HUDEP-2 (cell line): ENCODE measurements around the gene CYP2W1.
"Not testable (repeated sequence)": the region's sequence is repeated elsewhere in the genome, so short reads cannot be mapped to it uniquely, and the experiment has no call there.

Experiments
- DNase-seq, 76 experiments: peaks; one replicate each; lab custom pipeline; 2025; ENCODE audit not compliant: unreplicated experiment in 76 of 76; lab: John Stamatoyannopoulos, UW

CYP2W1 gene

DNA sequence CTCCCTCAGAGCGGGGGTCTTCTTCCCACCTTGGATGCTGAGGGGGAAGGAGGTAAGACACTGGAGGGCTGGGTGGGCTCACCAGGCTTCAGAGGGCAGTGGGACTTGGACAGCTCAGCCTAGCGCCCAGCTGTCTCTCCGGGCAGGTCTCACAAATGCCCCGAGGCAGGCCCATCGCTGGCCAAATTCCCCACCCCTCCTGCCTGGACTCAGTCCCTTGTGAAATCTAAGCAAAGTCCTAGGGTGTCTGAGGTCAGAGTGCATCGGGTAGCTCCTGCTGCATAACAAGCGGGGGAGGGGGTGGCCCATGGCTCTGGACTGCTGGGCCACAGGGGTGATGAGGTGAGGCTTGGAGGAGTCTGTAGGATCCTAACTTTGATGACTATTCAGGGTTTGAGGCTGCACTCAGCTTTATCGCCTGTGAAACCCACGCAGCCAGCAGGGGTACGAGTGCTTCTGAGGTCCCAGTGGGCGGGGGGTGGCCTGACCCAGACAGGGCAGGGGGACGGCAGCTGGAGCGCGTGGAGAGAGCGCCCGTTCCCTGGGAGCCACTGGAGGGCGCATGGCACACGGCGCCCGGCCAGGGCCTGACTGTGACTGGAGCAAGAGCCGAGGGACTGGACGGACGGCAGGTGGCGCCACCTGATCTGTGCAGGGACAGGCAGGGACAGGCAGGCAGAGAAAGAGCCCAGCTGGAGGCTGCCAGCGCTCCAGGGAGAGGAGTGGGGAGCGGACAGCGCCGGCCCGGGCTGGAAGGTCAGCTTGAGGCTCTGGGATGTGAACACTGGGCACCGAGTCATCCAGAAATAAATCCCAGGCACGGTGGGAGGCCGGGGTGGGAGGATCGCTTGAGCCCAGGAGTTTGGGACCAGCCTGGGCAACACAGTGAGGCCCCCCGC lies 10.0 kb downstream of the CYP2W1 start:
- DNase-seq = peak in 74 of 76 experiments; percentile 36 to 99 (median 90)

DNA sequence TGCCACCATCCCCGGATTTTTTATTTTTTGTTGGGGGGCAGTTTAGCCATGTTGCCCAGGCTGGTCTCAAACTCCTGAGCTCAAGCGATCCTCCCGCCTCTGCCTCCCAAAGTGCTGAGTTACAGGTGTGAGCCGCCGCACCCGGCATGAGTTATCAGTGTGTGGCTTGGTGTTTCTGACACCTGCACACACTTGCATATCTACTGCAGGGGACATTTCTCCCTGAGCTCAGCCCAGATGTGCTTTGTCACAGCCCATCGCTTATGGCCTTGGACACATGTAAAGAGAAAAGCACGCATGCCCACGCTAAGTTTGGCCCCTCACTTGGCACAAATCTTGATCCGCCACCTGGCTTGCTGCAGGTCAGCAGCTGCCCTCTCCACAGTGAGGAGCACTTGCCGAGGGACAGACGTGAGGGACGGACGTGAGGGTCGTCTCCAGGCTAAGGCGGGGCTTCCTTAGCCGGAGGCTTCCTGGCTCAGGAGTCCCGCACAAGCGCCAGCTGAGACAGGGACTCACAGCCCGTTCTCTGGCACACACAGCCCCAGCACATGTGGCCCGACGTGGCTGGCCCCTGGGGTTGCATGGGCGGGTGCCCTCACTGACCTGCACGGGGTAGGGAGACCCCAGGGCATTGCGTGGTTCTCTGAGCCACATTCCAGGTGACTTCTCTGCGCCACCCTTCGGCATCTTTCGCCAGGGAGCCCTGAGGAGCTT lies 11.8 kb downstream of the CYP2W1 start:
- DNase-seq = no peak

DNA sequence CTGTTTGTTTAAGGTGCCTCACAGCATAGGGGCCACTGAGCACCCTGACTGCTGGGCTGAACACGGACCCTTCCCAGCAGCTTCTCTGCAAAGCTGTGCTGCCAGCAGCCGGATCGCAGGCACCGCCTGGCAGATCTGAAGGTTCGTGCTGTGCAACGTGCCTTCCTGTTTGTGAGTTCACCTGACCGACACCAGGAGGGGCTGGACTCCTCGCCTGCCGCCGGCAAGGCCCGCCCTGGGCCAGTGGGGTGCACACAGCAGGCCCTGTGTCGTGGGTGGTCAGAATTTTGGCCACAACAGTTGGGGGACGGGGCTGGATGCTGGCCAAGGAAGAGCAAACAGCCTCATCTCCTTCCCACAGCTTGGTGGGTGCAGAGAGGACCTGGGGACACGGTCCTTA lies 12.6 kb downstream of the CYP2W1 start:
- DNase-seq = no peak

DNA sequence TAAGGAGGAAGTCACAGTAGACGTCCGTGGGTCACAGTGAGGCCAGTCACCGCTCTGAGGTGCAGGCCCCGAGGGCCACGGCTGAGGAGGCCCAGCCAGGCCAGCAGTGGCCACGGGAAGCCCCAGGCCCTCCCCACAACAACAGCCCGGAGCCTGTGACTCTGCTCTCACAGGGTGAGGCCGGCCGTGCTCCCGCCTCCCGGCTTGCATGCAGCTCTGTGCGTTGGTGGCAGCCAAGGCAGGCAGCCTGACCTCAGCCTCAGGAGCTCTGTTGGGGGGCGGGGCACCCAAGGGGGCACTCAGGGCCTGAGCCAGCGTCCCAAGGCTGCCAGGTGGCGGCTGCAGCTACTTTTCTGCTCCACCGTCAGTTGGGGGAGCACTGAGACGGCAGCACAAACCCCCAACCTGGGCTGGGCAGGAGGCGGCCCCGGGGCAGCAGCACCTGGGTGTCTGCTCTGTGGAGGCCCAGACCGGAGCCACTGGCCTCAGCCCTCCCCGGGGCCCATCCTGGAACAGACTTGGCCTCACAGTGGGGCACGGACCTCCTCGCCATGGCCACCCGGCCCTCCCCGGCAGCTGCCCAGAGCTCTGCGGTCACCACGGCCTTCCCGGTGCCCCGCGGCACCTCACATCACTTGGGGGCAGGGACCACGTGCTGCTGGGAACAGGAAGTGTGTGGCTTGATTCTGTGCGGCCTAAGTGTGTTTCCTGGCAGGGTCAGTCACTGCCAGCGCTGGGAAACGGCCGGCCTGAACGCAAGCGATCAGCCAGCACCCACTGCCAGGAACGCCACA lies 13.3 kb downstream of the CYP2W1 start:
- DNase-seq = no peak

DNA sequence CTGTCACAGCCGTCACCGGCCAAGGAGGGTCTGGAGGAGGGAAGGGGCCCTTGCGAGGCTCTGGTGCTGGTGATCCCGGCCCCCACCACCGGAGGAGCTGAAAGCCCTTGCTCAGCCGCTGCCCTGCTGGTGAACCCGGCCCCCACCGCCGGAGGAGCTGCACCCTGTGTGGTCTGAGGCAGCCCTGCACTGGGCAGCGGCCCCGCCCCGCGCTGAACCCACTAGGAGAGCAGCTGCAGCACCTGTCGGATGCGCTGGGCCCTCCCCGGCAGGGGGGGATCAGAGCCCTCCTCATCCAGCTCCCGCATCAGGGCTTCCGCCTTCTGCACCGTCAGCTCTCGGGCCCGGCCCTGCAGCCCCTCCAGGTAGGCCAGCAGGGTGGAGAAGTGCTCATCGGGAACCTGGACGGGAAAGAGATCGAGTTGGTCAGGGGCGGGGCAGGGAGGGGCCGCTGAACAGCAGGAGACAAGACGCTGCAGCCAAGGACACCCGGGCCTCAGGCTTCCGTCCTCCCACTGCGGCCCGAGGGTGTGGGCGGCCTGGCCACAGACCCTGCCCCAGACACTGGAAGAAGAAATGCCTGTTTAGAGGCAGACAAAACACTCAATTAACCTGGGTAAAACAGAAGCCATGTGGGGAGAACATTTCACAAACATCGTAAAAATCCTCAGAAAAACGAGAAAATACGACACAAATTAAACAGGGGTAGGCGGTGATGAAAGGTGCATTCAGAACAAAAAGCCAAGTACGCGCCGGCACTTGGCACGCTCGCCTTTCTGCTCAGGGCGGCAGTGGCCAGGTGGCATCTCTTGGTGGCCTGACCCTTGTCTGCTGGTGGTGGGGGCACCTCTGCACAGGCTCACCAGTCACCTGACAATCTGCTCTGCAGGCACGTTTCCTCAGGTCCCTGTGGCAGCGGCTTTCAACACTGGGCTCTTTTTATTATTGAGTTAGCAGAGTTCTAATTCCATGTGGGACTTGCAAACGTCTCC lies 14.7 kb downstream of the CYP2W1 start:
- no peak for DNase-seq

DNA sequence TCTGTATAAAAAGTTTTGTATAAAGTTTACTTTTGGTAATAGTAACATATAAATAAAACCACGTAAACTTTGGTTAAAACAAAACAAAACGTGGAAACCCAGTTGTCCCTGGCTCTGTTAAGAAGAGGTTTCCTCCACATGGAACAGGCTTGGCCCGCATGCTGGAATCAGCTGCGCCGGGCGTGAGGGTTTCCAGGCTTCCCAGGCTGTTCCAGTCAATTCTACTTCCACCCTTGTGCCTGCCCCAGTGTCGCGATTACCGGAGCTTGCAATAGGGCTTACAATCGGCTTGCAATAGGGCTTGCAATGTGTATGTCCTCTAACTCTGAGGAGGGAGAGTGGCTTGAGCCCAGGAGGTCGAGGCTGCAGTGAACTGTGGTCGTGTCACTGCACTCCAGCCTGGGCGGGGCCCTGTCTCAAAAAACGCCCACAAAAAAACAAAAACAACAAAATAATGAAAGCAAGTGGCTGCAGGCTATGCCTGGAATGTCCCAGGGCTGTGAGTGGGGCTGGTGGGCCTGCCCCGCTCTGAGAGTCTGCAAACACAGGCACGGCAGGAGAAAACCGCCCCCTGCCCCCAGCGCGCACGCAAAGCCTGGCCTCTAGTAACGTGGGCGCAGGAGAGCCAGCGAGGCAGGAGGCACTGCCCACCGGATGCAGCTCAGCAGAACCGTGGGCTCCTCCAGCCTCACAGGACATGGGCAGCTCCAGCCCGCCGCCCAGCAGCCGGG lies 16.3 kb downstream of the CYP2W1 start:
- no peak for DNase-seq

DNA sequence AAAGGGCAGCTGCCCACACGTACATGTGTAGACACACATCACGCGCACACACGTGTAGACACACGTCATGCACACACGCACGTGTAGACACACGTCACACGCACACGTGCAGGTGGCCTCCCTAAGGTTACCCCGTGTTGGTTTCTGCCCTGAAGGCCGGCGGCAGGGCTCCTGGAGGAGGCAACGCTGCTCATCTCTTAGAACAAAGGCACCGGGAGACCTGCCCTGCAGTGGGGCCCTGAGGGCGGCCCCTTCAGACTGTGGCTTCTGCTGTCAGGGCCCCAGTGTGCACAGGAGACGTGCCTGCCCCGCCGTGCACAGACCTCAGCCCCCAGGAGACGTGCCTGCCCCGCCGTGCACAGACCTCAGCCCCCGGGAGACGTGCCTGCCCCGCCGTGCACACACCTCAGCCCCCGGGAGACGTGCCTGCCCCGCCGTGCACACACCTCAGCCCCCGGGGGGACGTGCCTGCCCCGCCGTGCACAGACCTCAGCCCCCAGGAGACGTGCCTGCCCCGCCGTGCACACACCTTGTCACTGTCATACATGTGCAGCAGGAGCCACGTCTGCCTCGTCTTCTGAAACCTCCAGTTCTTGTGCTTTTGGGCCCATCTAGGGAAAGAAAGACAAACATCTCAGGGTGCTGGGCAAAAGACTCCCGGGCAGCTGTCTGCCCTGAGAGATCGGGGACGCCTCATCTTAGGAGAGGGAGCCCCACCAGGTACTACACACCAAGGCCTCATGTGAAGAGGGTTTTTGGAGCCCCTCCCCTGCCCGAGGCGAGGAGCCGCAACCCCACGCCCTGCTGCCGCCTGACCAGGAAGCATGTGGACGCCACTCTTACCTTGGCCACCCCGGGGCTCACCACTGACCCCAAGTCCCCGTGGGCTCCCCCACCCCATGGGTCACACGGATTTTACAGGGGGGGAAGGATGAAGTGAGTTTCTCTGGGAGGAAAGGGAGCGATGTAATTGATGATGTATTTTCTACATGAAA lies 17.3 kb downstream of the CYP2W1 start:
- DNase-seq = no peak

DNA sequence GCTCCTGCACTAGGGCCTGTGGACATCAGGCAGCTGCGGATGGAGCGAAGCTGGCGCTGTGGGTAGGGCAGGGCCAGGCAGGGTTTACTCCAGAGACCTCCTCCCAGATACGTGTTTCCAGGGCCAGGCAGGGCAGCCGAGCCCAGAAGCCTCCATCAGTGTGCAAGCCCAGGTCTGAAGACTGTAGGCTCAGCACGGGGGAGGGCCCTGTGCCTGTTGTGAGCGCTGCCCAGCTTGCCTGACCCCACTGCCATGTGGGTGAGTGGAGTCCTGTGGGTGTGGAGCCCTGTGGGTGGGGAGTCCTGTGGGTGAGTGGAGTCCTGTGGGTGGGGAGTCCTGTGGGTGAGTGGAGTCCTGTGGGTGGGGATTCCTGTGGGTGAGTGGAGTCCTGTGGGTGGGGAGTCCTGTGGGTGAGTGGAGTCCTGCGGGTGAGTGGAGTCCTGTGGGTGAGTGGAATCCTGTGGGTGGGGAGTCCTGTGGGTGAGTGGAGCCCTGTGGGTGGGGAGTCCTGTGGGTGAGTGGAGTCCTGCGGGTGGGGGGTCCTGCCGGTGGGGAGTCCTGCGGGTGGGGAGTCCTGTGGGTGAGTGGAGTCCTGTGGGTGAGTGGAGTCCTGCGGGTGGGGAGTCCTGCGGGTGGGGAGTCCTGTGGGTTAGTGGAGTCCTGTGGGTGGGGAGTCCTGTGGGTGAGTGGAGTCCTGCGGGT lies 18.2 kb downstream of the CYP2W1 start:
- DNase-seq = peak in 3 of 76 experiments; percentile 8 to 22 (median 16)

DNA sequence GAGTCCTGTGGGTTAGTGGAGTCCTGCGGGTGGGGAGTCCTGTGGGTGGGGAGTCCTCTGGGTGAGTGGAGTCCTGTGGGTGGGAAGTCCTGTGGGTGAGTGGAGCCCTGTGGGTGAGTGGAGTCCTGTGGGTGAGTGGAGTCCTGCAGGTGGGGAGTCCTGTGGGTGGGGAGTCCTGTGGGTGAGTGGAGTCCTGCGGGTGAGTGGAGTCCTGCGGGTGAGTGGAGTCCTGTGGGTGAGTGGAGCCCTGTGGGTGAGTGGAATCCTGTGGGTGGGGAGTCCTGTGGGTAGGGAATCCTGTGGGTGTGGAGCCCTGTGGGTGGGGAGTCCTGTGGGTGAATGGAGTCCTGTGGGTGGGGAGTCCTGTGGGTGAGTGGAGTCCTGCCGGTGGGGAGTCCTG lies 19.0 kb downstream of the CYP2W1 start:
- not testable (repeated sequence) for DNase-seq

DNA sequence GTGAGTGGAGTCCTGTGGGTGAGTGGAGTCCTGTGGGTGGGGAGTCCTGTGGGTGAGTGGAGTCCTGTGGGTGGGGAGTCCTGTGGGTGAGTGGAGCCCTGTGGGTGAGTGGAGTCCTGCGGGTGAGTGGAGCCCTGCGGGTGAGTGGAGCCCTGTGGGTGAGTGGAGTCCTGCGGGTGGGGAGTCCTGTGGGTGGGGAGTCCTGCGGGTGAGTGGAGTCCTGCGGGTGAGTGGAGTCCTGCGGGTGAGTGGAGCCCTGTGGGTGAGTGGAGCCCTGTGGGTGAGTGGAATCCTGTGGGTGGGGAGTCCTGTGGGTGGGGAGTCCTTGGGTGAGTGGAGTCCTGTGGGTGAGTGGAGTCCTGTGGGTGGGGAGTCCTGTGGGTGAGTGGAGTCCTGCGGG lies 19.5 kb downstream of the CYP2W1 start:
- DNase-seq = not testable (repeated sequence)

DNA sequence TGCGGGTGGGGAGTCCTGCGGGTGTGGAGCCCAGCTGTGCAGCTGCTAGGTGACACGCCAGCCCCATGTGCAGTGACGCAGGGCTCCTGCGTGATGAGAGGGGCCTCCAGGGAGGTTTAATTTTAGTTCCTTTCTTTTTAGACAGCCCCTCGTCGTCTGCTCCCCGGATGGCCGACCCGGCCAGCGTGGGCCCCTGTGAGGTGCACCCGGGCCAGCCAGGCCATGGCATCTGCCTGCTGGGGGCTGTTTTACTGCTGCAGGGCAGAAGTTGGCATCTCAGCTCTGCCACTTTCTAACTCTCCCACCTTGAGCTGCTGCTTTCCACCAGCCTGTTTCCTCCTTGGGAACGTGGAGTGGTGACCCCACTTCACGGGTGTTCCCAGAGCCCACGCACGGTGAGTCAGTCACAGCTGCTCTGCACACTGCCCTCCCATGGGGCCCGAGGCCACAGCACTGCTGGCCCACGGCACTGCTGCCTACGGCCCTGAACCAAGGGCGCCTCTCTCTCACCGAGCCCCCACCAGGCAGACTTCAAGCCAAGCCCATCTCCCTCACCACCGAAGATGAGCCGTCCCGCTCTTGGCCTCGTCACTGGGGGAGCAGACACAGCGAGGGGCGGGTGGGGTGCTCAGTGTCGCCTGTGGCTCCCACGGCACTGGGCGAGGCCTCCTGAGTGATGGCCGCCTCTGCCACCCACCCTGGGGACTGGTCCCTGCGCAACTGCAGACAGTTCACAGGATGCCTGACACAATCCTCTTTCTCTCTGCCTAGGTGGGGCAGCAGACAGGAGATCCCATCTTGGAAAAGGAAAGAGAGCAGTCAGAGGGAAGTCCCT lies 21.3 kb downstream of the CYP2W1 start:
- no peak for DNase-seq

DNA sequence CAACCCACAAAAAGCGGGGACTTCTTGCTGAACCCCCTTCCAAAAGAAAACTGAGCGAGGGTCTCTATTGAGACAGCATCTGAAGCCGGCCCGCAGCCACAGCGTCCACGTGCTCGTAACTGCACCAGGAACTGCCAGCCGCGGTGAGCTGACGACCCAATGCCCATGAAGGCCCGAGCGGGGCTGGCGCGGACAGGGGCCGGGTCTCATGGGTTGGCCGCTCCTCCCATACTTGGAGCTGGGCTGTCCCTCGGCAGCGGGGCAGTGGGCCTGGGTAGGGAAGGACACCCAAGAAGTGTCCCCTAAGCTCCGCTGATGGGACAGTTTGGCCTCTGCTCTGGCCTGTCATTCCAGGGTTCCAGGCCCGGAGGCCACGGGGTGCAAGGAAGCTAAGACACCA lies 22.3 kb downstream of the CYP2W1 start:
- DNase-seq = no peak

DNA sequence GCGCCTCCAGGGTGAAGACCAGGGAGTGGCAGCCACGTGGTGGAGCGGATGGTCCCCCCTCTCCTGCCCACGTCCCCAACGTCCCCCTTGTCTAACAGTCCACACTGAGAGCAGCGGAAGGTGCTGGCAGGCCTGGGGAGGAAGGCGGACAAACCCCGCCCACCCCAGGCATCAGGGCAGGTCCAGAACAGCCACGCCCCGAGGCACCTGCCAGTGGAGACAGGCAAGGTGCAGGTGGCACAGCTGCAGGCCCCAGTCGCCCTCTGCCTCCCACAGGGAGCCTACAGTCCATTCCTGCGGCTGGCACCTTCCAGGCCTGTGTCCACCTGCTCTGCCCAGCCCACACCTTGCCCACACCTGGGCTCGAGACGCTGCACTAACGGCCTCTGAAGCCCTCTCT lies 24.9 kb downstream of the CYP2W1 start:
- no peak for DNase-seq

DNA sequence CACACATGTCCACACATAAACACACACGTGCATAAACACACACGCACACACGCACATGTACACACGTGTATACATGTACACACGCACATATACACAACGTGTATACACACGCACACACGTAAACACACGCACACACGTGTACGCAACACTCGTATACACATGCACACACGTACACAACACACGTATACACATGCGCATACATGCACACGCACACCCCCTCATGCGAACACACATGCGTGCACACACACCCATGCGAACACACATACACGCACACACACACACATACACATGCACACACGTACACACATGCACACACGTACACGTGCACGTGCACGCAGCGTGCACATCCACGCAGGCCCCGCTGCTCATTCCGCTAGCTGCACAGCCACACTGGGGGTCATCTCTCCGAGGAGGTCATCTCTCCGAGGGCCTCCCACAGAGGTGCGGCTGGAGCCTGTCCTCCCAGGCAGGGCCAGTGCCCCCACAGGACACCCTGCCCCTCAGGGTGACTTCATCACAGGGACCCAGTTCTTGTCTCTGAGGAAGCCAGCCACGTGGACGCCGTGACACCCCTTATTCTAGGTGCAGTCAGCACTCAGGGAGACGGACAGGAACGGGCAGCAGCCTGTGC lies 25.9 kb downstream of the CYP2W1 start:
- no peak for DNase-seq

DNA sequence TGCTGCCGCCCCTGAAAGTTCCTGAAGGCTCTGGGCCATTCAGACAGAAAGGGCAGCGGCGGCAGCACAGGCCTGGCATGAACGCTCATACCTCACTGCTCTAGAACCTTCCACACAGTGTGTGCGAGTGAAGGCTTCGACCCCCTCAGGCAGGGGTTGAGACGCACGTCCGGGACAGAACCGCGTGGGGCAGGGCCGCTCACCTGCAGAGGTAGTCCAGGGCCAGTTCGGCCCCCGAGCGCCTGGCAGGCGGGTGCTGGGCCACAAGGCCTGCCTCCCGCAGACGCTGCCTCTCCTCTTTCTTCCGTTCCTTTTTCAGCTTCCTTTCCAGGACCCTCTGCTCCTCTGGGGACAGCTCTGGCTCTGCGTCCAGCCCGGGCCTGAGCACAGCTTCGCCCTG lies 26.8 kb downstream of the CYP2W1 start:
- DNase-seq = no peak

DNA sequence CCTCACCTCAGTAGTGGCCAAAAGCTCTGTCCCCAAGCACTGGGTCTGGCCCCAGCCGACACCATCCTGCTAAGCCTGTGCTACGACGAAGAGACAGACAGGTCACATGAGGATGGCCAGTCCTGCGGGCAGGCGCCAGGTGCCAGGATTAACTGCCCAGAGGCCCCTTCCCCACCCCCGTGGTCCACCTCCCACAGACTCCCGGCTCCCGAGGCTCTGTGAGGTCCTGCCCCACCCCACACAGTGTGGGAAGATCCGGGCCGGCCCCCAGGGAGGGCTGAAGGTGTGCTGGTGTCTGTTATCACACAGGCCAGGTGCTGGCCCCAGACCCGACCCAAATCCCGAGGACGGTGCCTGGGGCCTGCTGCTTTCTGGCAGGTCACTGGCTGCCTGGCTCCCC lies 27.2 kb downstream of the CYP2W1 start:
- no peak for DNase-seq
